Measurements from ENCODE around the gene FARS2. TPM values are rescaled to one million over a fixed set of nuclear protein-coding genes. Genes with fewer than 3 reads are reported as not detected.
A peak's percentile ranks its signal among the peaks of the same experiment; 100 is the strongest.

The FARS2 gene
- polyA plus RNA-seq, 2 of the 4 experiments (the other 2 are of a cell fraction) = 12.9 to 17.5 TPM

GRCh38 chr6:5481750-5482149 lies 220.4 kb downstream of the FARS2 start:
- H3K27ac ChIP-seq = no peak overlapping the region
- no peak overlapping the region for H3K4me2 ChIP-seq
- no peak overlapping the region for H3K4me3 ChIP-seq
- ATAC-seq (no peak), DNase-seq (ENCODE audit: low read depth in 1 of 2, low spot score in 1 of 2) (no peak), FAIRE-seq (no peak)
- POLR2A ChIA-PET = no interaction called here
- H3K4me1 ChIP-seq = no peaks in the 10 kb centered on the region
- no peaks in the 10 kb centered on the region for H3K9me3 ChIP-seq
- CTCF ChIA-PET = interaction anchor here (1.5 kb wide), 1 partner anchor 11 kb away, joined by 7 read pairs; no protein-coding TSS in a partner anchor
- 93% methylated on average over 9 of the region's 9 CpGs for WGBS (ENCODE audit: missing lambda C conversion rate)
- TF ChIP-seq CBX2 (IDR thresholded peaks at IDR 0.05; ENCODE audit: borderline replicate concordance, low read depth) = no peak
- no peak for TF ChIP-seq MAFK (IDR thresholded peaks at IDR 0.05; ENCODE audit: partially characterized antibody)
- no peak for TF ChIP-seq HEYL (CRISPR knock-in tag; IDR thresholded peaks at IDR 0.05)
- TF ChIP-seq SREBF2 (IDR thresholded peaks at IDR 0.05) = no peak
- no peak for TF ChIP-seq HOXB13 (CRISPR knock-in tag; IDR thresholded peaks at IDR 0.05; ENCODE audit: low read depth)
- no peak for TF ChIP-seq EP300 (IDR thresholded peaks at IDR 0.05)
- no peak for TF ChIP-seq PBX3 (IDR thresholded peaks at IDR 0.05)
- TF ChIP-seq ZFP36 (IDR thresholded peaks at IDR 0.05; ENCODE audit: borderline replicate concordance, partially characterized antibody) = no peak
- no peak for TF ChIP-seq NFE2L2 (conservative IDR thresholded peaks at IDR 0.05; ENCODE audit: low read length)
- TF ChIP-seq FOSB (CRISPR knock-in tag; IDR thresholded peaks at IDR 0.05) = no peak

GRCh38 chr6:5482619-5483018 lies 221.3 kb downstream of the FARS2 start:
- WGBS (ENCODE audit: missing lambda C conversion rate) = 67% methylated on average over 2 of the region's 3 CpGs
- H3K9me3 ChIP-seq = no peaks in the 10 kb centered on the region
- ChIA-PET POLR2A (no interaction called here), CTCF (interaction anchor here (2.7 kb wide), 1 partner anchor 12 kb away, joined by 13 read pairs; no protein-coding TSS in a partner anchor)
- H3K4me2 ChIP-seq = no peak overlapping the region
- ATAC-seq (no peak), FAIRE-seq (no peak), DNase-seq (ENCODE audit: low read depth in 1 of 2, low spot score in 1 of 2) (no peak)
- H3K4me3 ChIP-seq = no peak overlapping the region
- no peaks in the 10 kb centered on the region for H3K4me1 ChIP-seq
- H3K27ac ChIP-seq = no peak overlapping the region
- TF ChIP-seq MAFK (IDR thresholded peaks at IDR 0.05; ENCODE audit: partially characterized antibody) (peak; percentile 69), USF2 (IDR thresholded peaks at IDR 0.05) (no peak)

- TF ChIP-seq E2F6 (IDR thresholded peaks at IDR 0.05; ENCODE audit: borderline replicate concordance, low read depth) (no peak), HOXB13 (CRISPR knock-in tag; IDR thresholded peaks at IDR 0.05; ENCODE audit: low read depth) (no peak), KDM5A (IDR thresholded peaks at IDR 0.05) (no peak), CHD4 (IDR thresholded peaks at IDR 0.05; ENCODE audit: borderline replicate concordance) (no peak), MAX (IDR thresholded peaks at IDR 0.05) (no peak), USF2 (IDR thresholded peaks at IDR 0.05) (no peak), JUN (IDR thresholded peaks at IDR 0.05) (no peak)
Measured at GRCh38 chr6:5484692-5485091, 223.4 kb downstream of the FARS2 start.

DNA sequence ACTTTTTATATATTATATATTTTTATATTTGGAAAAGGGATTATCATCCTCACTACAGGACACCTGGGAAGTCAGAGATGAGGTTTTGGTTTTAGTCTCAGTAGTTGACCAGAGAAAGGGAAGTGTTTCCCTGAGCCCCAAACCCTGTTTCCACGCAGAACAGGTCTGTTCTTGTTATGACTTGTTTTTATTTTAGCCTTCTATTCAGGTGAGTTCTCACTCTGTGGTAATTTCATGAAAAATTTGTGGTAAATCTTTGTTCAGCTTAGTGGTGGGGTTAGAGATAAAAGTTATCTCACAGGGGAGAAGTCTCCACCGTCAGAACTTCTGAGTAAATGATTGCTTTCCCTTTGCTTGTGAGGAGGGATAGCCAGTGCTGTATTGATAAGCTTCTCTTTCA lies 224.9 kb downstream of the FARS2 start:
- 82% methylated on average over 2 of the region's 2 CpGs for WGBS (ENCODE audit: missing lambda C conversion rate)
- TF ChIP-seq FOXS1 (CRISPR knock-in tag; IDR thresholded peaks at IDR 0.05) = no peak
- no peak for TF ChIP-seq POLR2A (IDR thresholded peaks at IDR 0.05; ENCODE audit: low read length)
- no peak for TF ChIP-seq MAX (IDR thresholded peaks at IDR 0.05)
- TF ChIP-seq BHLHE40 (IDR thresholded peaks at IDR 0.05; ENCODE audit: low read depth, low read length) = no peak
- TF ChIP-seq NFE2L2 (conservative IDR thresholded peaks at IDR 0.05; ENCODE audit: low read length) = no peak
- TF ChIP-seq ELK1 (IDR thresholded peaks at IDR 0.05; ENCODE audit: low read depth, low read length) = no peak
- TF ChIP-seq CBX8 (IDR thresholded peaks at IDR 0.05) = no peak
- TF ChIP-seq POLR2AphosphoS2 (conservative IDR thresholded peaks at IDR 0.05; ENCODE audit: low read length) = no peak
- no peak for TF ChIP-seq MAZ (IDR thresholded peaks at IDR 0.05; ENCODE audit: borderline replicate concordance, low read depth, low read length)
- TF ChIP-seq CEBPB (IDR thresholded peaks at IDR 0.05) = no peak
- no peak for TF ChIP-seq ZC3H11A (IDR thresholded peaks at IDR 0.05)
- TF ChIP-seq HOXB5 (CRISPR knock-in tag; IDR thresholded peaks at IDR 0.05) = no peak

More at GRCh38 chr6:5484692-5485091, 223.4 kb downstream of the FARS2 start:
- Histone ChIP-seq H3K4me3 (no peak overlapping the region), H3K4me1 (no peaks in the 10 kb centered on the region), H3K4me2 (no peak overlapping the region), H3K27ac (no peak overlapping the region), H3K9me3 (no peaks in the 10 kb centered on the region)
- 93% methylated on average over 3 of the region's 3 CpGs for WGBS (ENCODE audit: missing lambda C conversion rate)
- DNase-seq (ENCODE audit: low read depth in 1 of 2, low spot score in 1 of 2) (no peak), FAIRE-seq (no peak), ATAC-seq (no peak)
- ChIA-PET POLR2A (no interaction called here), CTCF (interaction anchor here (0.8 to 2.7 kb wide), 2 partner anchors 14 kb away, joined by 3 to 13 read pairs; no protein-coding TSS in a partner anchor)

More for the DNA sequence above, 224.9 kb downstream of the FARS2 start:
- ChIA-PET CTCF (interaction anchor here (1.2 kb wide), 1 partner anchor 10 kb away, joined by 3 read pairs; no protein-coding TSS in a partner anchor), POLR2A (no interaction called here)
- no peak overlapping the region for H3K4me2 ChIP-seq
- H3K4me3 ChIP-seq = no peak overlapping the region
- H3K4me1 ChIP-seq = no peaks in the 10 kb centered on the region
- no peak for ATAC-seq
- no peaks in the 10 kb centered on the region for H3K9me3 ChIP-seq
- H3K27ac ChIP-seq = no peak overlapping the region
- no peak for DNase-seq (ENCODE audit: low read depth in 1 of 2, low spot score in 1 of 2)
- FAIRE-seq = no peak

All from A549 (cell line).